Thoracic aorta (tissue), 2 donors: ENCODE results near the gene TSPAN11. TPM values are rescaled to one million over a fixed set of nuclear protein-coding genes. Genes with fewer than 3 reads are reported as not detected.

Experiments
- ATAC-seq: fragments of 150-250 bp; one replicate; pipeline ENCODE4 v1.8.0; 2017; ENCODE audit warnings: low read depth; ENCODE audit not compliant: insufficient number of reproducible peaks, low FRiP score
- DNase-seq: peaks from one replicate; pipeline ENCODE4 v3.0.0-alpha.2; 2020; ENCODE audit warnings: low spot score
- H3K27ac ChIP-seq, 2 donors: fragments of 200-600 bp; sonication (generic); 1 replicate in 1 of 2; 2 replicates in 1 of 2; pipeline ENCODE4 v1.5.1; 2016; ENCODE audit warnings: mild to moderate bottlenecking in 2 of 2, moderate library complexity in 2 of 2
- H3K27me3 ChIP-seq: fragments of 200-600 bp; sonication (generic); replicated peaks from 2 replicates; pipeline ENCODE4 v1.6.0; 2016; ENCODE audit warnings: mild to moderate bottlenecking; ENCODE audit not compliant: insufficient read depth
- H3K36me3 ChIP-seq: fragments of 200-600 bp; sonication (generic); one replicate; pipeline ENCODE4 v1.5.1; 2016
- H3K4me1 ChIP-seq, 2 donors: fragments of 200-600 bp; sonication (generic); 1 replicate in 1 of 2; 2 replicates in 1 of 2; pipeline versions ENCODE4 v1.5.1 to v1.6.0; 2016; ENCODE audit warnings: low read depth in 2 of 2, mild to moderate bottlenecking in 1 of 2; ENCODE audit not compliant: control insufficient read depth in 1 of 2
- H3K4me3 ChIP-seq: fragments of 200-600 bp; sonication (generic); 2 replicates; pipeline ENCODE4 v1.5.1; 2016; ENCODE audit warnings: mild to moderate bottlenecking
- H3K9me3 ChIP-seq: fragments of 200-600 bp; sonication (generic); 2 replicates; pipeline ENCODE4 v1.5.1; 2016
- CTCF ChIP-seq: fragments of 200-600 bp; sonication (generic); IDR thresholded peaks from one replicate; pipeline ENCODE4 v1.5.1; 2019; ENCODE audit warnings: antibody characterized with exemption
- total RNA-seq, 2 donors: library from RNA; depleted of rRNA; stranded (reverse); fragments of >200 nt; gene quantifications; one replicate each; pipeline versions ENCODE4 v1.1.0 to v1.2.3, GENCODE V29; 2016

Gene TSPAN11
- total RNA-seq, 2 donors from 2014 or later = 0.41 to 3.0 TPM

- Histone ChIP-seq H3K27me3 (no peaks in the 10 kb centered on the region), H3K4me1 (no peaks in the 10 kb centered on the region), H3K27ac (no peak overlapping the region), H3K4me3 (no peak overlapping the region), H3K9me3 (no peaks in the 10 kb centered on the region), H3K36me3 (no peaks in the 10 kb centered on the region)
- DNase-seq (no peak), ATAC-seq (no peak)
- TF ChIP-seq CTCF = no peak
Measured at GRCh38 chr12:30985814-30986452, 59.4 kb downstream of the TSPAN11 start.

- H3K4me1 ChIP-seq = no peaks in the 10 kb centered on the region
- no peak for ATAC-seq
- no peak for DNase-seq
- H3K9me3 ChIP-seq = no peaks in the 10 kb centered on the region
- H3K4me3 ChIP-seq = no peak overlapping the region
- no peaks in the 10 kb centered on the region for H3K36me3 ChIP-seq
- H3K27ac ChIP-seq = no peak overlapping the region
- H3K27me3 ChIP-seq = no peaks in the 10 kb centered on the region
- TF ChIP-seq CTCF = no peak
Measured at GRCh38 chr12:30988086-30988485, 61.5 kb downstream of the TSPAN11 start.

- H3K4me3 ChIP-seq = no peak overlapping the region
- H3K4me1 ChIP-seq = no peaks in the 10 kb centered on the region
- no peaks in the 10 kb centered on the region for H3K9me3 ChIP-seq
- TF ChIP-seq CTCF = no peak
- H3K27ac ChIP-seq = no peak overlapping the region
- no peak for DNase-seq
- no peaks in the 10 kb centered on the region for H3K36me3 ChIP-seq
- no peaks in the 10 kb centered on the region for H3K27me3 ChIP-seq
- ATAC-seq = no peak
Measured at GRCh38 chr12:30988646-30989286, 62.2 kb downstream of the TSPAN11 start.

GRCh38 chr12:30989754-30990153 is 63.2 kb downstream of the TSPAN11 start:
- Histone ChIP-seq H3K4me1 (no peaks in the 10 kb centered on the region), H3K27me3 (no peaks in the 10 kb centered on the region), H3K27ac (no peak overlapping the region), H3K4me3 (no peak overlapping the region), H3K36me3 (no peaks in the 10 kb centered on the region), H3K9me3 (no peaks in the 10 kb centered on the region)
- DNase-seq (no peak), ATAC-seq (no peak)
- TF ChIP-seq CTCF = no peak

- TF ChIP-seq CTCF = no peak
- Histone ChIP-seq H3K9me3 (no peaks in the 10 kb centered on the region), H3K36me3 (no peaks in the 10 kb centered on the region), H3K27ac (no peak overlapping the region), H3K27me3 (no peaks in the 10 kb centered on the region), H3K4me1 (no peaks in the 10 kb centered on the region), H3K4me3 (no peak overlapping the region)
- ATAC-seq (no peak), DNase-seq (no peak)
Measured at GRCh38 chr12:30990316-30990715, 63.8 kb downstream of the TSPAN11 start.
